GM18909 (cell line): ENCODE results near the gene MRPL9.
"Not testable (repeated sequence)": the region's sequence is repeated elsewhere in the genome, so short reads cannot be mapped to it uniquely, and the experiment has no call there.

Experiments
- ATAC-seq: cut with Tn5 transposase; IDR thresholded peaks from one replicate; pipeline ENCODE4 v1.9.1; 2021; ENCODE audit warnings: mild to moderate bottlenecking; ENCODE audit not compliant: unreplicated experiment, poor library complexity

The MRPL9 gene

GRCh38 chr1:151787689-151788088 is 24.4 kb upstream of the MRPL9 start:
- ATAC-seq, result no peak

GRCh38 chr1:151783796-151784195 is 20.5 kb upstream of the MRPL9 start:
- ATAC-seq, result no peak

- no peak for ATAC-seq
Measured at GRCh38 chr1:151782741-151783140, 19.4 kb upstream of the MRPL9 start.

GRCh38 chr1:151782026-151782425 is 18.7 kb upstream of the MRPL9 start:
- not testable (repeated sequence) for ATAC-seq

GRCh38 chr1:151780736-151781135 is 17.4 kb upstream of the MRPL9 start:
- ATAC-seq, result not testable (repeated sequence)

GRCh38 chr1:151779852-151780251 is 16.6 kb upstream of the MRPL9 start:
- no peak for ATAC-seq

- ATAC-seq, result no peak
Measured at GRCh38 chr1:151777317-151777716, 14.0 kb upstream of the MRPL9 start.

GRCh38 chr1:151776665-151777062 is 13.4 kb upstream of the MRPL9 start:
- ATAC-seq, result no peak

GRCh38 chr1:151775894-151776664 is 12.8 kb upstream of the MRPL9 start:
- no peak for ATAC-seq

GRCh38 chr1:151774256-151774922 is 11.1 kb upstream of the MRPL9 start:
- ATAC-seq, result no peak

GRCh38 chr1:151773702-151774101 is 10.4 kb upstream of the MRPL9 start:
- ATAC-seq, result no peak

GRCh38 chr1:151769270-151769669 is 6.0 kb upstream of the MRPL9 start:
- ATAC-seq, result not testable (repeated sequence)

GRCh38 chr1:151768351-151769066 is 5.2 kb upstream of the MRPL9 start:
- ATAC-seq, result not testable (repeated sequence)

- no peak for ATAC-seq
Measured at GRCh38 chr1:151763990-151764389, 694 bp upstream of the MRPL9 start.

- no peak for ATAC-seq
Measured at GRCh38 chr1:151760597-151761385, 2.5 kb downstream of the MRPL9 start.

- ATAC-seq, result no peak
Measured at GRCh38 chr1:151759241-151759640, 4.1 kb downstream of the MRPL9 start.

- ATAC-seq, result no peak
Measured at GRCh38 chr1:151756291-151756690, 7.0 kb downstream of the MRPL9 start.

GRCh38 chr1:151741516-151741915 is 21.8 kb downstream of the MRPL9 start:
- no peak for ATAC-seq

- ATAC-seq, result no peak
Measured at GRCh38 chr1:151739590-151740355, 23.5 kb downstream of the MRPL9 start.

GRCh38 chr1:151737479-151737878 is 25.8 kb downstream of the MRPL9 start:
- ATAC-seq, result no peak
